AG08396 (cell line): Measurements from ENCODE around the gene TPX2.
A peak's percentile ranks its signal among the peaks of the same experiment; 100 is the strongest.

ENCODE experiments used
- DNase-seq: peaks from one replicate; pipeline ENCODE4 v3.0.0; 2012; ENCODE audit warnings: low spot score, mixed read lengths

Gene TPX2

GRCh38 chr20:31833931-31834521 is 94.9 kb downstream of the TPX2 start:
- DNase-seq = no peak

GRCh38 chr20:31835554-31835953 is 96.5 kb downstream of the TPX2 start:
- DNase-seq = no peak

- DNase-seq = peak; percentile 92
Observed at GRCh38 chr20:31835977-31836852, 97.1 kb downstream of the TPX2 start.

- DNase-seq = no peak
Observed at GRCh38 chr20:31836853-31837608, 97.9 kb downstream of the TPX2 start.

- DNase-seq = no peak
Observed at GRCh38 chr20:31837896-31838397, 98.9 kb downstream of the TPX2 start.

- DNase-seq = no peak
Observed at GRCh38 chr20:31838646-31839292, 99.7 kb downstream of the TPX2 start.

GRCh38 chr20:31839782-31840487 is 100.8 kb downstream of the TPX2 start:
- no peak for DNase-seq

GRCh38 chr20:31840906-31841816 is 102.1 kb downstream of the TPX2 start:
- no peak for DNase-seq

- peak; percentile 56 for DNase-seq
Observed at GRCh38 chr20:31841928-31842327, 102.8 kb downstream of the TPX2 start.

- peak; percentile 79 for DNase-seq
Observed at GRCh38 chr20:31842471-31843157, 103.5 kb downstream of the TPX2 start.

GRCh38 chr20:31843288-31843687 is 104.2 kb downstream of the TPX2 start:
- no peak for DNase-seq

GRCh38 chr20:31843881-31844280 is 104.8 kb downstream of the TPX2 start:
- no peak for DNase-seq

GRCh38 chr20:31844737-31845299 is 105.7 kb downstream of the TPX2 start:
- no peak for DNase-seq

- no peak for DNase-seq
Observed at GRCh38 chr20:31845300-31845863, 106.3 kb downstream of the TPX2 start, which contains the start of gene FOXS1. Gene FOXS1, minus strand, starts transcription at chr20:31845604. Its CDS starts 62 bp downstream, at chr20:31845542.

GRCh38 chr20:31846793-31847138 is 107.7 kb downstream of the TPX2 start:
- no peak for DNase-seq

GRCh38 chr20:31848088-31848999 is 109.3 kb downstream of the TPX2 start:
- DNase-seq = no peak

GRCh38 chr20:31849306-31849930 is 110.3 kb downstream of the TPX2 start:
- DNase-seq = no peak
